GM12878 (cell line): Measurements from ENCODE around the gene FAM50A. TPM values are rescaled to one million over a fixed set of nuclear protein-coding genes. Genes with fewer than 3 reads are reported as not detected.

ENCODE experiments used
- ATAC-seq: fragments of 200-7000 bp; cut with Tn5 transposase; 3 replicates; pipeline ENCODE4 v1.9.1; 2020; ENCODE audit warnings: mild to moderate bottlenecking, moderate library complexity
- BruUV-seq: library from RNA; stranded (reverse); fragments of 400-500 nt; replicated peaks from 2 replicates; lab custom pipeline; 2021; lab: Mats Ljungman, UMichigan
- CTCF ChIA-PET: fragments of 300-600 bp; sonication (Branson Sonifier 250); formaldehyde crosslinking; extraction: SDS; loops from one replicate; lab custom pipeline; 2021; ENCODE audit warnings: inconsistent platforms; lab: Yijun Ruan, JAX
- POLR2A ChIA-PET: fragments of 350-600 bp; formaldehyde crosslinking; extraction: SDS; loops from one replicate; lab custom pipeline; 2021; ENCODE audit warnings: inconsistent platforms; lab: Charles Lee
- RAD21 ChIA-PET: fragments of 300-600 bp; sonication (Branson Sonifier 250); formaldehyde crosslinking; loops from one replicate; lab custom pipeline; 2023; ENCODE audit warnings: antibody characterized with exemption; ENCODE audit not compliant: unreplicated experiment; lab: Charles Lee
- SMC1A ChIA-PET: fragments of 300-600 bp; sonication (Branson Sonifier 250); formaldehyde crosslinking; loops from one replicate; lab custom pipeline; 2023; ENCODE audit not compliant: unreplicated experiment, uncharacterized antibody; lab: Charles Lee
- DNase-seq: peaks from one replicate; pipeline ENCODE4 v3.0.0-alpha.2; 2011; ENCODE audit warnings: low read depth, low spot score
- FAIRE-seq: peaks from 3 replicates; lab custom pipeline; 2011; peaks lifted over from hg19 to GRCh38; lab: Jason Lieb, UNC
- H2AFZ ChIP-seq: 2 replicates; pipeline ENCODE4 v1.6.0; 2011; ENCODE audit warnings: low read depth, low read length, control low read depth; ENCODE audit not compliant: control insufficient read depth
- H3K27ac ChIP-seq: 2 replicates; pipeline ENCODE4 v1.5.1; 2011; ENCODE audit warnings: control low read depth; ENCODE audit not compliant: control insufficient read depth, insufficient read depth
- H3K27me3 ChIP-seq, 2 experiments: replicated peaks in 1 of 2; 2 replicates each; pipeline versions ENCODE4 v1.6.0 to v1.6.1; 2011; ENCODE audit warnings: low read length in 1 of 2; ENCODE audit not compliant: control insufficient read depth in 2 of 2, insufficient read depth in 2 of 2
- H3K36me3 ChIP-seq, 2 experiments: 2 replicates each; pipeline ENCODE4 v1.5.1; 2011; ENCODE audit warnings: low read length in 1 of 2; ENCODE audit not compliant: control insufficient read depth in 2 of 2, insufficient read depth in 2 of 2
- H3K4me1 ChIP-seq: 2 replicates; pipeline ENCODE4 v1.6.1; 2011; ENCODE audit warnings: mild to moderate bottlenecking, low read length, moderate library complexity, mixed read lengths; ENCODE audit not compliant: control insufficient read depth, insufficient read depth
- H3K4me2 ChIP-seq: 2 replicates; pipeline ENCODE4 v1.6.0; 2011; ENCODE audit warnings: control low read depth; ENCODE audit not compliant: control insufficient read depth, insufficient read depth
- H3K4me3 ChIP-seq: fragments of 200-600 bp; sonication (generic); 2 replicates; pipeline ENCODE4 v1.5.1; 2016
- H3K79me2 ChIP-seq: 2 replicates; pipeline ENCODE4 v1.6.0; 2011; ENCODE audit warnings: low read length; ENCODE audit not compliant: control insufficient read depth, insufficient read depth
- H3K9ac ChIP-seq: 2 replicates; pipeline ENCODE4 v1.8.0; 2011; ENCODE audit warnings: low read length, control low read depth, mixed read lengths; ENCODE audit not compliant: control insufficient read depth, insufficient read depth
- H3K9me3 ChIP-seq: replicated peaks from 3 replicates; pipeline ENCODE4 v1.5.1; 2011; ENCODE audit warnings: mild to moderate bottlenecking, low read length; ENCODE audit not compliant: control insufficient read depth, insufficient read depth
- H4K20me1 ChIP-seq: 2 replicates; pipeline ENCODE4 v1.6.0; 2011; ENCODE audit not compliant: control insufficient read depth, insufficient read depth
- BCL11A ChIP-seq: IDR thresholded peaks from 2 replicates; pipeline ENCODE4 v1.6.1; 2011; ENCODE audit warnings: low read depth, low read length
- ESRRA ChIP-seq: IDR thresholded peaks from 2 replicates; pipeline ENCODE4 v1.6.1; 2012; ENCODE audit warnings: mild to moderate bottlenecking, low read length, improper control_type of control experiment
- IRF4 ChIP-seq: IDR thresholded peaks from 2 replicates; pipeline ENCODE4 v1.6.1; 2011; ENCODE audit warnings: low read depth, low read length
- KDM1A ChIP-seq: fragments of 200-600 bp; sonication (generic); IDR thresholded peaks from 2 replicates; pipeline ENCODE4 v1.6.1; 2016; ENCODE audit warnings: borderline replicate concordance
- LARP7 ChIP-seq: fragments of 450-650 bp; IDR thresholded peaks from 2 replicates; pipeline ENCODE4 v1.6.1; 2017; ENCODE audit warnings: mild to moderate bottlenecking
- STAT3 ChIP-seq: IDR thresholded peaks from 2 replicates; pipeline ENCODE4 v1.6.1; 2011; ENCODE audit warnings: low read depth, low read length, improper control_type of control experiment
- SUZ12 ChIP-seq: fragments of 200-600 bp; sonication (generic); IDR thresholded peaks from one replicate; pipeline ENCODE4 v1.6.1; 2018; ENCODE audit warnings: antibody characterized with exemption, mild to moderate bottlenecking; ENCODE audit not compliant: unreplicated experiment
- TBL1XR1 ChIP-seq: IDR thresholded peaks from 2 replicates; pipeline ENCODE4 v1.6.1; 2012; ENCODE audit warnings: low read depth, low read length, improper control_type of control experiment
- whole genome bisulfite sequencing: methylation state at CpG from one replicate; pipeline ENCODE4 v1.1.6; 2016; ENCODE audit warnings: low lambda C conversion rate; ENCODE audit not compliant: insufficient replicate concordance, insufficient coverage; ENCODE audit errors: missing lambda C conversion rate; 5-methylcytosine and 5-hydroxymethylcytosine counted together
- in situ Hi-C: fragments of 300-500 bp; cut with MboI; formaldehyde crosslinking; loops from 9 replicates; pipeline ENCODE4 v1.14.3; 2018; ENCODE audit warnings: mixed read lengths
- intact Hi-C: fragments of 100-400 bp; cut with micrococcal nuclease; formaldehyde crosslinking; loops from one replicate; pipeline ENCODE4 v1.14.2; 2022; ENCODE audit not compliant: unreplicated experiment
- polyA plus RNA-seq, 11 experiments: library from polyadenylated mRNA; depleted of rRNA in 4 of 11; unstranded in 6 of 11; stranded (reverse) in 5 of 11; fragments of >200 nt; fragmentation: Nextera tagmentation in 4 of 11; fragmentation: Illumina TruSeq in 1 of 11; extraction: Ambion mirVana in 4 of 11; extraction: Trizol in 1 of 11; gene quantifications; 1 replicate in 1 of 11; 2 replicates in 10 of 11; pipeline versions ENCODE4 v1.2.1 to v1.2.3, GENCODE V29; 2011 to 2016; ENCODE audit warnings: inconsistent platforms in 2 of 11, missing spikeins in 2 of 11, low read depth in 1 of 11
- total RNA-seq, 4 experiments: library from RNA; depleted of rRNA in 3 of 4; stranded (reverse); fragments of >200 nt in 3 of 4; fragmentation: Illumina TruSeq in 1 of 4; extraction: Trizol in 1 of 4; gene quantifications; 2 replicates each; pipeline versions ENCODE4 v1.2.1 to v1.2.3, GENCODE V29; 2013 to 2021
- TF ChIP-seq, protein P1 (sequence below): fragments of 150-350 bp; IDR thresholded peaks from 2 replicates; pipeline ENCODE4 v1.6.1; 2014; ENCODE audit warnings: mild to moderate bottlenecking, low read depth, low read length
- TF ChIP-seq, protein P2 (sequence below): fragments of 450-650 bp; IDR thresholded peaks from 2 replicates; pipeline ENCODE4 v1.6.1; 2016; ENCODE audit warnings: mild to moderate bottlenecking
- TF ChIP-seq, protein P3 (sequence below): fragments of 450-650 bp; IDR thresholded peaks from 2 replicates; pipeline ENCODE4 v1.6.1; 2017; ENCODE audit warnings: low read depth, mild to moderate bottlenecking, moderate library complexity
- TF ChIP-seq, protein P4 (sequence below): IDR thresholded peaks from 2 replicates; pipeline ENCODE4 v1.6.1; 2011; ENCODE audit warnings: borderline replicate concordance, low read depth, mild to moderate bottlenecking, moderate library complexity, low read length; ENCODE audit not compliant: insufficient read depth, poor library complexity, severe bottlenecking
- TF ChIP-seq, protein P5 (sequence below): fragments of 150-350 bp; IDR thresholded peaks from 2 replicates; pipeline ENCODE4 v1.6.1; 2016; ENCODE audit warnings: low read depth, low read length
- TF ChIP-seq, protein P6 (sequence below): IDR thresholded peaks from 2 replicates; pipeline ENCODE4 v1.6.1; 2011; ENCODE audit warnings: mild to moderate bottlenecking, low read depth, low read length, moderate library complexity; ENCODE audit not compliant: insufficient replicate concordance

Gene FAM50A
- total and polyA plus RNA-seq, 10 of the 15 experiments (the other 5 are each of a cell fraction or from before 2014, with no cell fraction given) = 4.2 to 46.7 (median 34.6) TPM

DNA sequence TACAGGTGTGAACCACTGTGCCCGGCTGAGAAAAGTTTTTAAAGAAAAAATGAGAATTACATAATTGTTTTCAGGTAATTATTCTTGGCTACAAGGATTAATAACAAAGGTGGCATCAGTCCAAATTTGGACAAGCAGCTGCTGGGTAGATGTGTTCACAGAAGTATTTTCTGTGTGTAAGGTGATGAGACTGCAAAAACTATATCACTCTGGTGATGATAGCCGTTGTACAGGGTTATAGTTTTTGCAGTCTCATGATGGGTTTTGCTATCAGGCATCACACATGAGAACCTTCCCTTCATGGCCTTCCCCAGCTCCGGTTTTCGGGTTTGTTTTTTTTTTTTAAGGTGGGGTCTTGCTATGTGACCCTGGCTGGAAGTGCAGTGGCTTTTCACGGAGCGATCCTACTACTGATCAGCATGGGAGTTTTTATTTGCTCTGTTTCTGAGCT, 51.6 kb downstream of the FAM50A start:
- intact Hi-C loops = no loop called here
- BruUV-seq = no TSS peak
- Histone ChIP-seq H3K4me1 (peaks cover 7% of the 10 kb centered on the region), H2AFZ (no peak overlapping the region), H3K4me3 (no peak overlapping the region), H4K20me1 (no peaks in the 10 kb centered on the region), H3K27me3 (no peaks in the 10 kb centered on the region), H3K27ac (no peak overlapping the region), H3K79me2 (no peaks in the 10 kb centered on the region), H3K4me2 (no peak overlapping the region), H3K9me3 (no peaks in the 10 kb centered on the region), H3K9ac (no peak overlapping the region), H3K36me3 (no peaks in the 10 kb centered on the region)
- ATAC-seq (no peak), DNase-seq (no peak), FAIRE-seq (no peak)
- CTCF ChIA-PET = interaction anchor here (2.6 kb wide), 1 partner anchor 32 kb away, joined by 9 read pairs; no protein-coding TSS in a partner anchor
- in situ Hi-C loops = no loop called here
- SMC1A ChIA-PET = no interaction called here
- WGBS = 57% methylated on average over 2 of the region's 6 CpGs
- RAD21 ChIA-PET = no interaction called here
- POLR2A ChIA-PET = interaction anchor here (0.6 to 0.7 kb wide), 4 partner anchors 12 to 515 kb away, joined by 3 to 11 read pairs (median 3); no protein-coding TSS in a partner anchor
- no peak for TF ChIP-seq BCL11A
- TF ChIP-seq, protein P1, sequence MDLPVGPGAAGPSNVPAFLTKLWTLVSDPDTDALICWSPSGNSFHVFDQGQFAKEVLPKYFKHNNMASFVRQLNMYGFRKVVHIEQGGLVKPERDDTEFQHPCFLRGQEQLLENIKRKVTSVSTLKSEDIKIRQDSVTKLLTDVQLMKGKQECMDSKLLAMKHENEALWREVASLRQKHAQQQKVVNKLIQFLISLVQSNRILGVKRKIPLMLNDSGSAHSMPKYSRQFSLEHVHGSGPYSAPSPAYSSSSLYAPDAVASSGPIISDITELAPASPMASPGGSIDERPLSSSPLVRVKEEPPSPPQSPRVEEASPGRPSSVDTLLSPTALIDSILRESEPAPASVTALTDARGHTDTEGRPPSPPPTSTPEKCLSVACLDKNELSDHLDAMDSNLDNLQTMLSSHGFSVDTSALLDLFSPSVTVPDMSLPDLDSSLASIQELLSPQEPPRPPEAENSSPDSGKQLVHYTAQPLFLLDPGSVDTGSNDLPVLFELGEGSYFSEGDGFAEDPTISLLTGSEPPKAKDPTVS = no peak
- TF ChIP-seq, protein P2, sequence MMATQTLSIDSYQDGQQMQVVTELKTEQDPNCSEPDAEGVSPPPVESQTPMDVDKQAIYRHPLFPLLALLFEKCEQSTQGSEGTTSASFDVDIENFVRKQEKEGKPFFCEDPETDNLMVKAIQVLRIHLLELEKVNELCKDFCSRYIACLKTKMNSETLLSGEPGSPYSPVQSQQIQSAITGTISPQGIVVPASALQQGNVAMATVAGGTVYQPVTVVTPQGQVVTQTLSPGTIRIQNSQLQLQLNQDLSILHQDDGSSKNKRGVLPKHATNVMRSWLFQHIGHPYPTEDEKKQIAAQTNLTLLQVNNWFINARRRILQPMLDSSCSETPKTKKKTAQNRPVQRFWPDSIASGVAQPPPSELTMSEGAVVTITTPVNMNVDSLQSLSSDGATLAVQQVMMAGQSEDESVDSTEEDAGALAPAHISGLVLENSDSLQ = no peak
- no peak for TF ChIP-seq SUZ12
- no peak for TF ChIP-seq LARP7
- TF ChIP-seq IRF4 = no peak
- TF ChIP-seq, protein P3, sequence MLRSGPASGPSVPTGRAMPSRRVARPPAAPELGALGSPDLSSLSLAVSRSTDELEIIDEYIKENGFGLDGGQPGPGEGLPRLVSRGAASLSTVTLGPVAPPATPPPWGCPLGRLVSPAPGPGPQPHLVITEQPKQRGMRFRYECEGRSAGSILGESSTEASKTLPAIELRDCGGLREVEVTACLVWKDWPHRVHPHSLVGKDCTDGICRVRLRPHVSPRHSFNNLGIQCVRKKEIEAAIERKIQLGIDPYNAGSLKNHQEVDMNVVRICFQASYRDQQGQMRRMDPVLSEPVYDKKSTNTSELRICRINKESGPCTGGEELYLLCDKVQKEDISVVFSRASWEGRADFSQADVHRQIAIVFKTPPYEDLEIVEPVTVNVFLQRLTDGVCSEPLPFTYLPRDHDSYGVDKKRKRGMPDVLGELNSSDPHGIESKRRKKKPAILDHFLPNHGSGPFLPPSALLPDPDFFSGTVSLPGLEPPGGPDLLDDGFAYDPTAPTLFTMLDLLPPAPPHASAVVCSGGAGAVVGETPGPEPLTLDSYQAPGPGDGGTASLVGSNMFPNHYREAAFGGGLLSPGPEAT = no peak
- no peak for TF ChIP-seq STAT3
- TF ChIP-seq, protein P4, sequence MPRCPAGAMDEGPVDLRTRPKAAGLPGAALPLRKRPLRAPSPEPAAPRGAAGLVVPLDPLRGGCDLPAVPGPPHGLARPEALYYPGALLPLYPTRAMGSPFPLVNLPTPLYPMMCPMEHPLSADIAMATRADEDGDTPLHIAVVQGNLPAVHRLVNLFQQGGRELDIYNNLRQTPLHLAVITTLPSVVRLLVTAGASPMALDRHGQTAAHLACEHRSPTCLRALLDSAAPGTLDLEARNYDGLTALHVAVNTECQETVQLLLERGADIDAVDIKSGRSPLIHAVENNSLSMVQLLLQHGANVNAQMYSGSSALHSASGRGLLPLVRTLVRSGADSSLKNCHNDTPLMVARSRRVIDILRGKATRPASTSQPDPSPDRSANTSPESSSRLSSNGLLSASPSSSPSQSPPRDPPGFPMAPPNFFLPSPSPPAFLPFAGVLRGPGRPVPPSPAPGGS = no peak
- no peak for TF ChIP-seq TBL1XR1
- TF ChIP-seq, protein P5, sequence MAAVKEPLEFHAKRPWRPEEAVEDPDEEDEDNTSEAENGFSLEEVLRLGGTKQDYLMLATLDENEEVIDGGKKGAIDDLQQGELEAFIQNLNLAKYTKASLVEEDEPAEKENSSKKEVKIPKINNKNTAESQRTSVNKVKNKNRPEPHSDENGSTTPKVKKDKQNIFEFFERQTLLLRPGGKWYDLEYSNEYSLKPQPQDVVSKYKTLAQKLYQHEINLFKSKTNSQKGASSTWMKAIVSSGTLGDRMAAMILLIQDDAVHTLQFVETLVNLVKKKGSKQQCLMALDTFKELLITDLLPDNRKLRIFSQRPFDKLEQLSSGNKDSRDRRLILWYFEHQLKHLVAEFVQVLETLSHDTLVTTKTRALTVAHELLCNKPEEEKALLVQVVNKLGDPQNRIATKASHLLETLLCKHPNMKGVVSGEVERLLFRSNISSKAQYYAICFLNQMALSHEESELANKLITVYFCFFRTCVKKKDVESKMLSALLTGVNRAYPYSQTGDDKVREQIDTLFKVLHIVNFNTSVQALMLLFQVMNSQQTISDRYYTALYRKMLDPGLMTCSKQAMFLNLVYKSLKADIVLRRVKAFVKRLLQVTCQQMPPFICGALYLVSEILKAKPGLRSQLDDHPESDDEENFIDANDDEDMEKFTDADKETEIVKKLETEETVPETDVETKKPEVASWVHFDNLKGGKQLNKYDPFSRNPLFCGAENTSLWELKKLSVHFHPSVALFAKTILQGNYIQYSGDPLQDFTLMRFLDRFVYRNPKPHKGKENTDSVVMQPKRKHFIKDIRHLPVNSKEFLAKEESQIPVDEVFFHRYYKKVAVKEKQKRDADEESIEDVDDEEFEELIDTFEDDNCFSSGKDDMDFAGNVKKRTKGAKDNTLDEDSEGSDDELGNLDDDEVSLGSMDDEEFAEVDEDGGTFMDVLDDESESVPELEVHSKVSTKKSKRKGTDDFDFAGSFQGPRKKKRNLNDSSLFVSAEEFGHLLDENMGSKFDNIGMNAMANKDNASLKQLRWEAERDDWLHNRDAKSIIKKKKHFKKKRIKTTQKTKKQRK = no peak
- TF ChIP-seq KDM1A = no peak
- no peak for TF ChIP-seq ESRRA
- TF ChIP-seq, protein P6, sequence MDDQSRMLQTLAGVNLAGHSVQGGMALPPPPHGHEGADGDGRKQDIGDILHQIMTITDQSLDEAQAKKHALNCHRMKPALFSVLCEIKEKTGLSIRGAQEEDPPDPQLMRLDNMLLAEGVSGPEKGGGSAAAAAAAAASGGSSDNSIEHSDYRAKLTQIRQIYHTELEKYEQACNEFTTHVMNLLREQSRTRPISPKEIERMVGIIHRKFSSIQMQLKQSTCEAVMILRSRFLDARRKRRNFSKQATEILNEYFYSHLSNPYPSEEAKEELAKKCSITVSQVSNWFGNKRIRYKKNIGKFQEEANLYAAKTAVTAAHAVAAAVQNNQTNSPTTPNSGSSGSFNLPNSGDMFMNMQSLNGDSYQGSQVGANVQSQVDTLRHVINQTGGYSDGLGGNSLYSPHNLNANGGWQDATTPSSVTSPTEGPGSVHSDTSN = no peak
